Tibial nerve (tissue), 4 donors: Measurements from ENCODE around the gene RCOR1. TPM values are rescaled to one million over a fixed set of nuclear protein-coding genes. Genes with fewer than 3 reads are reported as not detected.

Experiments used
- DNase-seq, 2 donors: peaks; one replicate each; pipeline ENCODE4 v3.0.0-alpha.2; 2019; ENCODE audit warnings: low spot score in 2 of 2
- H3K27ac ChIP-seq, 4 donors: fragments of 200-600 bp; sonication (generic) in 3 of 4; one replicate each; pipeline ENCODE4 v1.5.1; 2017 to 2019; ENCODE audit warnings: mild to moderate bottlenecking in 1 of 4
- H3K27me3 ChIP-seq, 2 donors: fragments of 200-600 bp; sonication (generic) in 1 of 2; one replicate each; pipeline versions ENCODE4 v1.5.1 to v1.6.0; 2017 to 2019
- H3K36me3 ChIP-seq, 3 donors: fragments of 200-600 bp; sonication (generic); one replicate each; pipeline ENCODE4 v1.5.1; 2018 to 2019
- H3K4me1 ChIP-seq, 4 donors: fragments of 200-600 bp; sonication (generic) in 3 of 4; one replicate each; pipeline ENCODE4 v1.5.1; 2017 to 2019
- H3K4me3 ChIP-seq, 4 donors: fragments of 200-600 bp; sonication (generic) in 3 of 4; one replicate each; pipeline ENCODE4 v1.5.1; 2017 to 2019; ENCODE audit warnings: mild to moderate bottlenecking in 1 of 4, moderate library complexity in 1 of 4
- H3K9me3 ChIP-seq, 4 donors: fragments of 200-600 bp; sonication (generic) in 3 of 4; one replicate each; pipeline ENCODE4 v1.5.1; 2017 to 2019
- CTCF ChIP-seq, 5 experiments: fragments of 200-600 bp in 3 of 5; fragments of 450-650 bp in 2 of 5; sonication (generic) in 3 of 5; IDR thresholded peaks; one replicate each; pipeline ENCODE4 v1.5.1; 2016 to 2019; ENCODE audit warnings: antibody characterized with exemption in 5 of 5, mild to moderate bottlenecking in 3 of 5, moderate library complexity in 2 of 5
- EP300 ChIP-seq, 2 donors: sonication (generic); formaldehyde crosslinking; IDR thresholded peaks; one replicate each; pipeline ENCODE4 v1.6.1; 2017; ENCODE audit warnings: antibody characterized with exemption in 2 of 2, mild to moderate bottlenecking in 1 of 2
- POLR2A ChIP-seq, 2 donors: fragments of 450-650 bp; IDR thresholded peaks; one replicate each; pipeline ENCODE4 v1.6.1; 2017; ENCODE audit warnings: antibody characterized with exemption in 2 of 2, mild to moderate bottlenecking in 2 of 2, moderate library complexity in 2 of 2
- WGBS, 2 donors: methylation state at CpG; one replicate each; pipeline ENCODE4 v1.1.5; 2018; 5-methylcytosine and 5-hydroxymethylcytosine counted together
- total RNA-seq, 4 donors: library from RNA; depleted of rRNA; stranded (reverse); fragments of >200 nt; gene quantifications; one replicate each; pipeline ENCODE4 v1.1.0, GENCODE V29; 2016

The RCOR1 gene
- total RNA-seq, 4 donors from 2014 or later = 6.3 to 12.8 (median 10.0) TPM

GRCh38 chr14:102558556-102558955 lies 33.9 kb upstream of the RCOR1 start:
- WGBS, 2 donors = 58 to 78% methylated on average over 4 of the region's 4 CpGs
- no peak for DNase-seq
- Histone ChIP-seq H3K4me3 (no peak overlapping the region), H3K36me3 (no peaks in the 10 kb centered on the region), H3K27me3 (no peaks in the 10 kb centered on the region), H3K9me3 (no peaks in the 10 kb centered on the region), H3K4me1 (peaks cover 0 to 11% (median 0%) of the 10 kb centered on the region in 4 donors), H3K27ac (no peak overlapping the region)
- TF ChIP-seq CTCF (IDR thresholded peaks at IDR 0.05) (no peak), EP300 (IDR thresholded peaks at IDR 0.05) (no peak), POLR2A (IDR thresholded peaks at IDR 0.05) (no peak)

GRCh38 chr14:102560458-102561261 lies 31.8 kb upstream of the RCOR1 start:
- no peak for DNase-seq
- H3K36me3 ChIP-seq = no peaks in the 10 kb centered on the region
- TF ChIP-seq POLR2A (IDR thresholded peaks at IDR 0.05) = no peak
- TF ChIP-seq CTCF (IDR thresholded peaks at IDR 0.05) = no peak
- no peak for TF ChIP-seq EP300 (IDR thresholded peaks at IDR 0.05)
- peaks cover 0 to 3% (median 0%) of the 10 kb centered on the region in 4 donors for H3K4me1 ChIP-seq
- H3K9me3 ChIP-seq = no peaks in the 10 kb centered on the region
- H3K27me3 ChIP-seq = no peaks in the 10 kb centered on the region
- no peak overlapping the region for H3K27ac ChIP-seq
- no peak overlapping the region for H3K4me3 ChIP-seq
- WGBS, 2 donors = 77 to 81% methylated on average over 12 to 14 of the region's 14 CpGs

GRCh38 chr14:102565331-102565887 lies 27.0 kb upstream of the RCOR1 start:
- Histone ChIP-seq H3K36me3 (no peaks in the 10 kb centered on the region), H3K27me3 (no peaks in the 10 kb centered on the region), H3K9me3 (no peaks in the 10 kb centered on the region), H3K4me3 (no peak overlapping the region), H3K4me1 (no peaks in the 10 kb centered on the region), H3K27ac (no peak overlapping the region)
- WGBS, 2 donors = 71 to 76% methylated on average over 10 of the region's 10 CpGs
- no peak for DNase-seq
- peak in 1 of 2 donors; percentile 41 for TF ChIP-seq EP300 (IDR thresholded peaks at IDR 0.05)
- TF ChIP-seq CTCF (IDR thresholded peaks at IDR 0.05) = no peak
- TF ChIP-seq POLR2A (IDR thresholded peaks at IDR 0.05) = no peak

- no peaks in the 10 kb centered on the region for H3K4me1 ChIP-seq
- H3K36me3 ChIP-seq = no peaks in the 10 kb centered on the region
- DNase-seq = no peak
- no peaks in the 10 kb centered on the region for H3K27me3 ChIP-seq
- WGBS, 2 donors = 95% methylated on average over 7 of the region's 7 CpGs
- H3K27ac ChIP-seq = no peak overlapping the region
- no peak for TF ChIP-seq EP300 (IDR thresholded peaks at IDR 0.05)
- no peak for TF ChIP-seq CTCF (IDR thresholded peaks at IDR 0.05)
- TF ChIP-seq POLR2A (IDR thresholded peaks at IDR 0.05) = no peak
- H3K4me3 ChIP-seq = no peak overlapping the region
- no peaks in the 10 kb centered on the region for H3K9me3 ChIP-seq
Observed at GRCh38 chr14:102565959-102566358, 26.5 kb upstream of the RCOR1 start.

GRCh38 chr14:102568115-102568614 lies 24.3 kb upstream of the RCOR1 start:
- H3K27ac ChIP-seq = no peak overlapping the region
- no peaks in the 10 kb centered on the region for H3K36me3 ChIP-seq
- no peak for TF ChIP-seq CTCF (IDR thresholded peaks at IDR 0.05)
- no peak for TF ChIP-seq EP300 (IDR thresholded peaks at IDR 0.05)
- no peak for TF ChIP-seq POLR2A (IDR thresholded peaks at IDR 0.05)
- 61 to 62% methylated on average over 7 of the region's 7 CpGs for WGBS, 2 donors
- no peaks in the 10 kb centered on the region for H3K9me3 ChIP-seq
- H3K27me3 ChIP-seq = no peaks in the 10 kb centered on the region
- H3K4me3 ChIP-seq = no peak overlapping the region
- no peaks in the 10 kb centered on the region for H3K4me1 ChIP-seq
- DNase-seq = no peak
